Panc1 (cell line): ENCODE measurements around the gene ENO1. TPM values are rescaled to one million over a fixed set of nuclear protein-coding genes. Genes with fewer than 3 reads are reported as not detected.

Experiments
- ATAC-seq: fragments of 200-7000 bp; cut with Tn5 transposase; 2 replicates; pipeline ENCODE4 v1.9.1; 2020; ENCODE audit warnings: mild to moderate bottlenecking, moderate library complexity
- BruUV-seq: library from RNA; stranded (reverse); fragments of 400-500 nt; replicated peaks from 2 replicates; lab custom pipeline; 2021; lab: Mats Ljungman, UMichigan
- CTCF ChIA-PET: fragments of 300-600 bp; sonication (Branson Sonifier 250); formaldehyde crosslinking; loops from one replicate; lab custom pipeline; 2022; ENCODE audit warnings: antibody characterized with exemption; lab: Charles Lee
- POLR2A ChIA-PET: fragments of 300-600 bp; sonication (Branson Sonifier 250); formaldehyde crosslinking; loops from one replicate; lab custom pipeline; 2022; ENCODE audit warnings: antibody characterized with exemption; lab: Charles Lee
- DNase-seq: peaks from one replicate; pipeline ENCODE4 v3.0.0-alpha.2; 2010; ENCODE audit warnings: low read depth, low spot score
- H3K27ac ChIP-seq: 2 replicates; pipeline ENCODE4 v1.5.1; 2011; ENCODE audit warnings: mild to moderate bottlenecking, low read length, inconsistent platforms
- H3K27me3 ChIP-seq: fragments of 200-500 bp; sonication (Bioruptor generic); 2 replicates; pipeline ENCODE4 v1.6.0; 2014; ENCODE audit warnings: low read length, inconsistent platforms; ENCODE audit not compliant: control insufficient read depth, insufficient read depth
- H3K36me3 ChIP-seq: fragments of 200-500 bp; sonication (Bioruptor generic); 2 replicates; pipeline ENCODE4 v1.5.1; 2014; ENCODE audit warnings: inconsistent platforms, mild to moderate bottlenecking, low read length, moderate library complexity; ENCODE audit not compliant: control insufficient read depth, insufficient read depth
- H3K4me1 ChIP-seq: 2 replicates; pipeline ENCODE4 v1.5.1; 2011; ENCODE audit warnings: inconsistent platforms, mild to moderate bottlenecking, low read length, moderate library complexity; ENCODE audit not compliant: control insufficient read depth, insufficient read depth
- H3K4me3 ChIP-seq, 2 experiments: 2 replicates each; pipeline ENCODE4 v1.5.1; 2011 to 2012; ENCODE audit warnings: low read depth in 2 of 2, low read length in 2 of 2, mild to moderate bottlenecking in 2 of 2, inconsistent platforms in 1 of 2, moderate library complexity in 1 of 2
- H3K9me3 ChIP-seq: fragments of 200-500 bp; sonication (Bioruptor generic); 2 replicates; pipeline ENCODE4 v1.5.1; 2014; ENCODE audit warnings: low read depth, mild to moderate bottlenecking, inconsistent platforms, low read length, moderate library complexity; ENCODE audit not compliant: control insufficient read depth, insufficient read depth
- CTCF ChIP-seq: fragments of 450-650 bp; IDR thresholded peaks from 2 replicates; pipeline ENCODE4 v1.5.1; 2017; ENCODE audit warnings: mild to moderate bottlenecking
- POLR2AphosphoS5 ChIP-seq: IDR thresholded peaks from 2 replicates; pipeline ENCODE4 v1.6.1; 2012; ENCODE audit warnings: mild to moderate bottlenecking, low read depth, low read length, moderate library complexity
- REST ChIP-seq, 2 experiments: IDR thresholded peaks; 2 replicates each; pipeline ENCODE4 v1.6.1; 2011 to 2012; ENCODE audit warnings: low read depth in 2 of 2, control low read depth in 1 of 2, low read length in 1 of 2, mild to moderate bottlenecking in 1 of 2, moderate library complexity in 1 of 2; ENCODE audit not compliant: insufficient read depth in 1 of 2
- SIN3A ChIP-seq: IDR thresholded peaks from 2 replicates; pipeline ENCODE4 v1.6.1; 2012; ENCODE audit warnings: low read depth, mild to moderate bottlenecking, low read length, moderate library complexity, borderline replicate concordance; ENCODE audit not compliant: insufficient read depth
- TCF7L2 ChIP-seq: IDR thresholded peaks from 2 replicates; pipeline ENCODE4 v1.6.1; 2011; ENCODE audit warnings: mild to moderate bottlenecking, low read depth, low read length, inconsistent platforms
- in situ Hi-C: cut with HindIII; loops from 2 replicates; pipeline ENCODE4 v1.10.0; 2016; ENCODE audit warnings: low sequenced_read_pairs, low pct_unique_long_range_greater_than_20kb
- intact Hi-C: fragments of 100-400 bp; cut with micrococcal nuclease; formaldehyde crosslinking; loops from one replicate; pipeline ENCODE4 v1.10.0; 2022; ENCODE audit not compliant: unreplicated experiment
- total RNA-seq: library from RNA; stranded (reverse); gene quantifications from one replicate; pipeline ENCODE4 v1.2.1, GENCODE V29; 2021; ENCODE audit not compliant: unreplicated experiment

The ENO1 gene
- total RNA-seq, 1 experiment from 2014 or later: 2,480 TPM

- POLR2A ChIA-PET: interaction anchor here (0.6 kb wide), 2 partner anchors 17 to 111 kb away, joined by 3 to 4 read pairs; no protein-coding TSS in a partner anchor
These were observed 27.4 kb downstream of the ENO1 start for GRCh38 chr1:8851060-8851459.

More at GRCh38 chr1:8851060-8851459, 27.4 kb downstream of the ENO1 start:
- intact Hi-C loops (no loop called here), in situ Hi-C loops (no loop called here)
- CTCF ChIA-PET: interaction anchor here (0.7 kb wide), 2 partner anchors 27 to 180 kb away, joined by 5 to 16 read pairs; partner anchors contain the start of gene ENO1
- Histone ChIP-seq H3K9me3 (no peaks in the 10 kb centered on the region), H3K36me3 (no peaks in the 10 kb centered on the region), H3K27ac (no peak overlapping the region), H3K4me1 (peaks cover 17% of the 10 kb centered on the region), H3K27me3 (no peaks in the 10 kb centered on the region), H3K4me3 (no peak overlapping the region)
- no TSS peak for BruUV-seq
- no peak for TF ChIP-seq SIN3A
- no peak for TF ChIP-seq CTCF
- TF ChIP-seq TCF7L2: no peak
- TF ChIP-seq REST (IDR thresholded peaks at IDR 0.05; ENCODE audit: insufficient read depth in 1 of 2, low read depth in 2 of 2, low read length in 1 of 2): no peak
- no peak for TF ChIP-seq POLR2AphosphoS5
- ATAC-seq: no peak
- DNase-seq: no peak
